ENCODE data around the gene M1AP. TPM values are rescaled to one million over a fixed set of nuclear protein-coding genes. Genes with fewer than 3 reads are reported as not detected.

Gene M1AP, protein sequence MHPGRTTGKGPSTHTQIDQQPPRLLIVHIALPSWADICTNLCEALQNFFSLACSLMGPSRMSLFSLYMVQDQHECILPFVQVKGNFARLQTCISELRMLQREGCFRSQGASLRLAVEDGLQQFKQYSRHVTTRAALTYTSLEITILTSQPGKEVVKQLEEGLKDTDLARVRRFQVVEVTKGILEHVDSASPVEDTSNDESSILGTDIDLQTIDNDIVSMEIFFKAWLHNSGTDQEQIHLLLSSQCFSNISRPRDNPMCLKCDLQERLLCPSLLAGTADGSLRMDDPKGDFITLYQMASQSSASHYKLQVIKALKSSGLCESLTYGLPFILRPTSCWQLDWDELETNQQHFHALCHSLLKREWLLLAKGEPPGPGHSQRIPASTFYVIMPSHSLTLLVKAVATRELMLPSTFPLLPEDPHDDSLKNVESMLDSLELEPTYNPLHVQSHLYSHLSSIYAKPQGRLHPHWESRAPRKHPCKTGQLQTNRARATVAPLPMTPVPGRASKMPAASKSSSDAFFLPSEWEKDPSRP
- total RNA-seq, result not detected

DNA sequence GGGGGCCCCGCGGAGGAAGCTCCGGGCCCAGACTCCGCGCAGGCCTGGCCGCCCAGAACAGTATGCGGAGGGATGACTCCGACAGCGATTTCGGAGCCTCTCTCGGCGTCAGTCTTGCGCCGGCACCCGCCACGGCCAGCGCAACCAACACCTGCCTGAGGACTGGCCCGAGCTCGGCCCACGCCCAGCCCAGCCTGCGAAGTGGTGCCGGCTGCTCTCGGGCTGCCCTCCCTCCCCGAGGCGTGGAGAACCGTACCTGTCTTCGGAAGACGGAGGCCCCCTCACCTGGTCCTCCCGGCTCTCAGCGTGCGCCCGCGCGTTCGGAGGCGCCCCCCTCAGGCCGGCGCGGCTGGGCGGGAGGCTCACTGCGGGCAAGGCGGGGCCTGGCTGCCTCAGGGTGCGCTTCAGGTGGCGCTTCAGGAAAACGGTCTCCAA is at the start of gene M1AP:
TSS of gene M1AP (minus strand) at position 322 of the 435 bp plus-strand sequence. CDS start 8,055 bp downstream, outside the sequence.
- ChIA-PET CTCF (no interaction called here), POLR2A (interaction anchor here (0.9 kb wide), 1 partner anchor 31 kb away, joined by 3 read pairs; no protein-coding TSS in a partner anchor)
- Mint-ChIP-seq H3K4me3 (no peak within 1 kb of the TSS), H3K9me3 (ENCODE audit: insufficient read depth) (no peaks in the 10 kb centered on the region), H3K27me3 (ENCODE audit: low read depth) (peaks cover 36% of the 10 kb centered on the region), H3K4me1 (ENCODE audit: low read depth) (peaks cover 7% of the 10 kb centered on the region), H3K36me3 (ENCODE audit: low read depth) (no peaks in the 10 kb centered on the region), H3K27ac (no peak within 1 kb of the TSS)
- ATAC-seq, result peak; percentile 55
- no peak for DNase-seq

DNA sequence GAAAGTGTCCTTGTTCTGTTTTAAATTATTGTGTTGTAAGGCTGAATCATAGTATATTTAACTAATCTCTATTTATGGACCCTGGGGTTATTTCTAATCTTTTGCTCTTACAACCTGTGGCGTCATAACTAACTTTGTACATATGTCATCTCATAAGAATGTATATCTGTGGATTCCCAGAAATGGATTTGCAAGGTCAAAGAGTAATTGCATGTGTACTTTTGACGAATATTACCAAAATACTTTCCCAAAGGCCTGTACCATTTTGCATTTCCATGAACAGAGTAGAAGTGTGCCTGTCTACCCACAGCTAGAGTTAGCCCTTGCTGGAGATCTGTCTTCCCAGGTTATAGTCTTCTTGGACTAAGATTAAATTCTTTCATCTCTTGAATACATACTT is 48.7 kb upstream of the M1AP start:
- Mint-ChIP-seq H3K4me1 (ENCODE audit: low read depth) (no peaks in the 10 kb centered on the region), H3K27me3 (ENCODE audit: low read depth) (peaks cover 28% of the 10 kb centered on the region), H3K9me3 (ENCODE audit: insufficient read depth) (no peaks in the 10 kb centered on the region), H3K27ac (no peak overlapping the region), H3K36me3 (ENCODE audit: low read depth) (no peaks in the 10 kb centered on the region), H3K4me3 (no peak overlapping the region)
- ChIA-PET CTCF (no interaction called here), POLR2A (no interaction called here)
- no peak for ATAC-seq
- no peak for DNase-seq

DNA sequence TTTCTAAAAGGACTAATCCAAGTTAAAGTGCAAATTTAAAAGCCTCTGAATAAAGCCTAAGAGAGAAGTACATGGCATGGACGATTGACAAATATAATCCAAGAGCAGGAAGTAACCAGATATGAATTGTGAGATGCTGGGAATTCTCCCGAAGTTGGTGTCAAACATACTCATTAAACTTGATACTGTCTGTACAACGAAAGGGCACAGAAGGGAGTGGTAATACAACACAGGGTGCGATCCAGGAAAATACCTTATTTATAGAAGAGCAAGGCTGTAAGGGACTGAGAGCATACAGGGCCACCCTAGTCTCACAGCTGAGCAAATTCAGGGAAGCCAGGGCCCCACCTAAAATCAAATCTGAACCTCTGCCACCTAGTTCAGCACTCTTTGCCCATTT is 47.5 kb upstream of the M1AP start:
- H3K27ac Mint-ChIP-seq, result no peak overlapping the region

DNA sequence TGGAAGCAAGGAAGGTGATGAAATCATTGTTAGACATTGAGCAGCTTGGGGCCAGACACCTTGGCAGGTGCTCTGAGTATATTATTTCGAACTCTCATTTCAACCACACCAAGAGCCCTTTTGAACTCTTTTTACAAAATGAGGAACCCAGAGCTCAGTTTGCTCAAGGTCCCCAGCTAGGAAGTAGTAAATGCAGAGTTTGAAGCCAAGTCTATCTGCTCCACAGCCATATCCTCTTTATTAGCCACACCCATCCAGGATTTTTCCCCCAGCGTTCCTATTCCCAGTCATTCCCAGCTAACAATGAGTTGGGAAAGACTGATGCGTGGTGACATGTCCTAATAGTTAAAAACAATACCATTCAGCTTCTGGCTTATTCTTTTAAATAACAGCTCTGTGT is 46.2 kb upstream of the M1AP start:
- Mint-ChIP-seq H3K9me3 (ENCODE audit: insufficient read depth) (no peaks in the 10 kb centered on the region), H3K27me3 (ENCODE audit: low read depth) (peaks cover 16% of the 10 kb centered on the region), H3K4me1 (ENCODE audit: low read depth) (no peaks in the 10 kb centered on the region), H3K27ac (no peak overlapping the region), H3K4me3 (no peak overlapping the region), H3K36me3 (ENCODE audit: low read depth) (no peaks in the 10 kb centered on the region)
- POLR2A ChIA-PET, result no interaction called here
- no peak for DNase-seq
- no peak for ATAC-seq
- CTCF ChIA-PET, result interaction anchor here (1.3 kb wide), 1 partner anchor 183 kb away, joined by 5 read pairs; no protein-coding TSS in a partner anchor

More for the DNA sequence above, 47.5 kb upstream of the M1AP start:
- no peak for DNase-seq
- Mint-ChIP-seq H3K9me3 (ENCODE audit: insufficient read depth) (no peaks in the 10 kb centered on the region), H3K4me1 (ENCODE audit: low read depth) (no peaks in the 10 kb centered on the region), H3K27me3 (ENCODE audit: low read depth) (peaks cover 23% of the 10 kb centered on the region), H3K4me3 (no peak overlapping the region), H3K36me3 (ENCODE audit: low read depth) (no peaks in the 10 kb centered on the region)
- ATAC-seq, result no peak
- POLR2A ChIA-PET, result no interaction called here
- CTCF ChIA-PET, result interaction anchor here (1.3 kb wide), 1 partner anchor 141 kb away, joined by 3 read pairs; no protein-coding TSS in a partner anchor

DNA sequence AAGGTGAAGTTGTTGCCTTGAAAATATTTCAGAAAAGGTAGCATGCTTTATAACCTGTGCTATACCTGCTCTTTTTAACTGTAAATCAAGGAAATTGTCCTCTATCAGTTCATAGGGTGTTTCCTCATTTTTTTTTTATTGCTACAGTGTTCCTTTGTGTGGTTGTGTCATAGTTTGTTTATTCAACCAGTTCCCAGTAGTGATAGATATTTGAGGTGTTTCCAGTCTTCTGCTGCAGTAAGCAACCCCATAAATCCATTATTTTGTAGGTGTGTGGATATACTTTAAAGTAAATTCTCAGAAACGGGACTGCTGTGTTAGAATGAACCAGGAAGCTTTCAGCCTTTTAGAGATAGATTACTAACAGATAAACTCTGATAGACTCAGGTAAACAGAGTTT is 45.5 kb upstream of the M1AP start:
- H3K27me3 Mint-ChIP-seq (ENCODE audit: low read depth), result peaks cover 16% of the 10 kb centered on the region
- ATAC-seq, result no peak

DNA sequence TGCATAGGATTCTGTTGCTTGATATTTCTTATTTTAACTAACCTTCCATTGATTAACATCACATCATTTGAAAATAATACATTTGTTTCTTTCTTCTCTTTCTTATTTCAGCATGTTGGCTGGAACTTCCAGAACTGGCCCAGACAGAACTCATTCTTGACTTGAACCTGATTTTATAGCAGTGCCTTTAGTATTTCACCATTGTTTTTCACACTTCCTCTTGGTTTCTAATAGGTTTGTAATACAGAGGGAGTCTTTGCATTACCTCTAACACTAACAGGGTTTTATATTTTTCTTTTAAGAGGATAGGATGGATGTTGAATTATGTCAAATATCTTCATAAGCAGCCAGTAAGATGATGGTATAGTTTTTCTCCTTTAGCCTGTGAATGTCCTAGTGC is 45.1 kb upstream of the M1AP start:
- no peaks in the 10 kb centered on the region for H3K4me1 Mint-ChIP-seq (ENCODE audit: low read depth)
- ChIA-PET POLR2A (no interaction called here), CTCF (interaction anchor here (1.1 kb wide), 1 partner anchor 183 kb away, joined by 3 read pairs; no protein-coding TSS in a partner anchor)
- no peak for DNase-seq
- H3K27me3 Mint-ChIP-seq (ENCODE audit: low read depth), result peaks cover 14% of the 10 kb centered on the region
- no peaks in the 10 kb centered on the region for H3K36me3 Mint-ChIP-seq (ENCODE audit: low read depth)
- H3K4me3 Mint-ChIP-seq, result no peak overlapping the region
- no peak for ATAC-seq
- H3K27ac Mint-ChIP-seq, result no peak overlapping the region
- no peaks in the 10 kb centered on the region for H3K9me3 Mint-ChIP-seq (ENCODE audit: insufficient read depth)

More for the DNA sequence above, 45.5 kb upstream of the M1AP start:
- Mint-ChIP-seq H3K9me3 (ENCODE audit: insufficient read depth) (no peaks in the 10 kb centered on the region), H3K4me1 (ENCODE audit: low read depth) (no peaks in the 10 kb centered on the region), H3K4me3 (no peak overlapping the region), H3K27ac (no peak overlapping the region), H3K36me3 (ENCODE audit: low read depth) (no peaks in the 10 kb centered on the region)
- no peak for DNase-seq
- POLR2A ChIA-PET, result no interaction called here
- CTCF ChIA-PET, result no interaction called here

DNA sequence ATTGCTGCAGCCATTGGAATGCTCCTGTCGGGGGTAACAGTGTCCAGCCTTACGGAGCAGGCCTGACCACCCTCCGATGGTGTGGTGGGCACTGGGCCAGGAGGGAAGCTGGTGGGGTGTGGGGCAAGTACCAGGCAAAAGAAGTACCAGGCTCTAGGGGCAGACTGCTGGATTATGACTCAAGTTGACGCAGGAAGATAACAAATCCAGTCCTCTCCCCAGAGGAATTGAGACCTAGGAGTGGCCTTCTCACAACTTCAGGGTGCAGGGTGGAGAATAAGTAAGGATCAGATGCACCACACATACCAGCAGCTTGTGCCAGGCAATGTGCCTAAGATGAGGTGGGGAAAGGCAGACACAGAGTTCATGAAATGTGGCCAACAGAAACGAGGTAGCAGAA is 43.8 kb upstream of the M1AP start:
- Mint-ChIP-seq H3K36me3 (ENCODE audit: low read depth) (no peaks in the 10 kb centered on the region), H3K27ac (no peak overlapping the region), H3K27me3 (ENCODE audit: low read depth) (peaks cover 11% of the 10 kb centered on the region), H3K4me1 (ENCODE audit: low read depth) (no peaks in the 10 kb centered on the region), H3K9me3 (ENCODE audit: insufficient read depth) (no peaks in the 10 kb centered on the region), H3K4me3 (no peak overlapping the region)
- DNase-seq (no peak), ATAC-seq (no peak)
- CTCF ChIA-PET, result interaction anchor here (1.1 to 2.6 kb wide), 5 partner anchors 75 to 195 kb away, joined by 3 to 13 read pairs (median 6); no protein-coding TSS in a partner anchor
- POLR2A ChIA-PET, result no interaction called here

DNA sequence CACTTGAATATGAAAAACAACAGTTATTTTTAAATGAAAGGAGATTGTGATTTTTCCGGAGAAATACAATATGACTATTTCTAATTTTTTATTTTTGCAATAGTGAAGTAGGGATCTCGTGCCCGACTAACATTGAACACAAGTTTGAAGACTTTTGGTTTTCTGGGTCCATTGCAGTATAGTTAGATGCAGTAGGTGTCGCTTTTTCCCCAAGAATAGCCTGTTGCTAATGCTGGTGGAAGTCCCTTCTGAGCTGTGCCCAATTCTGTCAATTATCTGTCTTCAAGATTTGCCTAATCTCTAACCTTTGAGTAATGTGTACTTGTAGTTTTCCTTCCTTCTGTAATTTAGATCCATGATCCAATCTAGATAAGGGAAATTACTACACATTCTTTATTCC is 42.4 kb upstream of the M1AP start:
- Mint-ChIP-seq H3K27ac (no peak overlapping the region), H3K9me3 (ENCODE audit: insufficient read depth) (no peaks in the 10 kb centered on the region), H3K4me1 (ENCODE audit: low read depth) (no peaks in the 10 kb centered on the region), H3K4me3 (no peak overlapping the region), H3K36me3 (ENCODE audit: low read depth) (no peaks in the 10 kb centered on the region), H3K27me3 (ENCODE audit: low read depth) (peaks cover 11% of the 10 kb centered on the region)
- DNase-seq (peak; percentile 50), ATAC-seq (peak; percentile 61)
- ChIA-PET POLR2A (no interaction called here), CTCF (interaction anchor here (0.6 to 2.6 kb wide), 9 partner anchors 9 to 197 kb away, joined by 3 to 18 read pairs (median 6); no protein-coding TSS in a partner anchor)

DNA sequence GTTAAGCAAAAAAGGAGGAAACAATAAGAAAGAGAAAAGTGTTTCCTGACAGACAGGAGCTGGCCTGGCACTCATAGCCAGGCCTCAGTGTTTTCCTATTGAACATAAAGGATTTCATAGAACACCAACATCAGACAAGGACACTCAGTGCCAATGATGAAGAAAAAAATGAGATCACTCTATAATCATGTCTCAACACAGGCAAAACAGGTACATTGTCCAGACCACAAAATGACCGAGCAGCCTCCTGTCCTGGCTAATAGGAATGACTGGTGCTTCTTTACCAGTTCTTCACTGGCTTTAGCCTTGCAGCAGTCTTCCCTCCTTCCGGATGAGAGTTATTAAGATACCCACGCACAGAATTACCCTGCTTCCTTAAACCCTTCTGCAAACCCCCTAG is 41.5 kb upstream of the M1AP start:
- no peaks in the 10 kb centered on the region for H3K4me1 Mint-ChIP-seq (ENCODE audit: low read depth)
- POLR2A ChIA-PET, result no interaction called here
- no peaks in the 10 kb centered on the region for H3K9me3 Mint-ChIP-seq (ENCODE audit: insufficient read depth)
- no peak for ATAC-seq
- no peak overlapping the region for H3K27ac Mint-ChIP-seq
- no peaks in the 10 kb centered on the region for H3K36me3 Mint-ChIP-seq (ENCODE audit: low read depth)
- CTCF ChIA-PET, result interaction anchor here (1.1 kb wide), 1 partner anchor 11 kb away, joined by 3 read pairs; no protein-coding TSS in a partner anchor
- H3K4me3 Mint-ChIP-seq, result no peak overlapping the region
- H3K27me3 Mint-ChIP-seq (ENCODE audit: low read depth), result peaks cover 8% of the 10 kb centered on the region
- no peak for DNase-seq

DNA sequence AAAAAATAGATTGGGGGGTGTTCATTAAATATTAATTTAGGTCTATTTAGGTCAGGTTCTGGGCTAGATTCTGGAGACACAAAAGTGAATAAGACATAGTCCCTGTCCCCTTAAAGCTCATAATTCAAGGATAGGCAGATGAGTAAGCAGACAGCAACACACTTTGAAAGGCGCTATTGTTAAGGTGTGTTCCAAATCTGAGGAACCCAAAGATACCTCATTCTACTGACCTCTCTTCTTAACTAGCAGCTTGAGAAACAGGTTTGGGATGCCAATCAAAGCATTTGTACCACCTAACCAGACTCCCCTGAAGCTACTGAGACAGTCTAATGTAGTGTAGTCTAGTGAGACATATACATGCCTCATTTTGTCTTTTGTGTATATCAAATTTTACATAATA is 40.8 kb upstream of the M1AP start:
- no peak overlapping the region for H3K4me3 Mint-ChIP-seq
- H3K27me3 Mint-ChIP-seq (ENCODE audit: low read depth), result peaks cover 8% of the 10 kb centered on the region
- ChIA-PET CTCF (interaction anchor here (0.6 to 1.8 kb wide), 6 partner anchors 12 to 939 kb away, joined by 3 to 5 read pairs (median 3); no protein-coding TSS in a partner anchor), POLR2A (no interaction called here)
- no peaks in the 10 kb centered on the region for H3K36me3 Mint-ChIP-seq (ENCODE audit: low read depth)
- H3K9me3 Mint-ChIP-seq (ENCODE audit: insufficient read depth), result no peaks in the 10 kb centered on the region
- no peak for DNase-seq
- no peaks in the 10 kb centered on the region for H3K4me1 Mint-ChIP-seq (ENCODE audit: low read depth)
- ATAC-seq, result no peak
- H3K27ac Mint-ChIP-seq, result no peak overlapping the region

DNA sequence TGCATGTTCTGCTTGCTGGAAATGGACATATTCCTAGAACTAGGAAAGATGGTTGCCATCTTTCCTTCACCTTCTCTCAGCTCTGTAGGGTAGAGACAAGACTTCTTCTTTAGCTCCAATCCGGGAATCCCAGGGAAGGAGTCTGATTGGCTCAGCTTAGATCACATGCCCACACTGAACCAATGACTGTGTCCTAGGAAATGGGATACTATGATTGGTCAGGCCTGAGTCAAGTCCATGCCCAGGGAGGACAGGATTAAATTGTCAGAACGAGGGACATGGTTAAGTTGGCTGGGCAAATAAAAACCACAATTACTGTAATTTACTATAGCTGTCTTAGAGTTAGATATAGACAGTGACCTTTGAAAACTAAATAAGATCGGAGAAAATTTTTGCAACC is 37.3 kb upstream of the M1AP start:
- ChIA-PET CTCF (no interaction called here), POLR2A (no interaction called here)
- Mint-ChIP-seq H3K36me3 (ENCODE audit: low read depth) (no peaks in the 10 kb centered on the region), H3K4me3 (no peak overlapping the region), H3K27ac (no peak overlapping the region), H3K9me3 (ENCODE audit: insufficient read depth) (no peaks in the 10 kb centered on the region), H3K4me1 (ENCODE audit: low read depth) (no peaks in the 10 kb centered on the region), H3K27me3 (ENCODE audit: low read depth) (peaks cover 3% of the 10 kb centered on the region)
- ATAC-seq (no peak), DNase-seq (no peak)

DNA sequence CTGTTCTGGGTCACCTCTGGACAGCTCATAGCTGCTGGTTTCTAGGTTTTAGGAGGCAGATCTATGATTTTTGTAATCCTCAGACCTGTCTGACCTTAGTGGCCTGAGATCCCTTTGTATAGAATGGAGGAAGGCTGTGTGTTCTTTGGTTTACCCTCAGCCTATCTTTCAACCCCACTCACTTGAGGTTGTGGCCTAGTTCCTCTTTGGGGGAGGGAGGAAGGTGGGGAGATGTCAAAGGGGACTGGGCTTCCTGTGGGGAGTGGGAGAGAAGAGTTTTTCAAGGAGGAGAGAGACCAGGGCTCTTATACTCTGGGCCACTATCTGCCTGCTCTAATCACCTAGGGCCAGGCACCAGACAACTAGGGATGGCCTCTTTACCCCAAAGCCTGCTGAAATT is 34.4 kb upstream of the M1AP start:
- Mint-ChIP-seq H3K4me1 (ENCODE audit: low read depth) (no peaks in the 10 kb centered on the region), H3K27me3 (ENCODE audit: low read depth) (no peaks in the 10 kb centered on the region), H3K4me3 (no peak overlapping the region), H3K27ac (no peak overlapping the region), H3K36me3 (ENCODE audit: low read depth) (no peaks in the 10 kb centered on the region), H3K9me3 (ENCODE audit: insufficient read depth) (no peaks in the 10 kb centered on the region)
- DNase-seq (no peak), ATAC-seq (no peak)
- CTCF ChIA-PET, result no interaction called here
- POLR2A ChIA-PET, result no interaction called here
